ENCODE measurements around the gene FGF14.
A peak's percentile ranks its signal among the peaks of the same experiment; 100 is the strongest.

The FGF14 gene

DNA sequence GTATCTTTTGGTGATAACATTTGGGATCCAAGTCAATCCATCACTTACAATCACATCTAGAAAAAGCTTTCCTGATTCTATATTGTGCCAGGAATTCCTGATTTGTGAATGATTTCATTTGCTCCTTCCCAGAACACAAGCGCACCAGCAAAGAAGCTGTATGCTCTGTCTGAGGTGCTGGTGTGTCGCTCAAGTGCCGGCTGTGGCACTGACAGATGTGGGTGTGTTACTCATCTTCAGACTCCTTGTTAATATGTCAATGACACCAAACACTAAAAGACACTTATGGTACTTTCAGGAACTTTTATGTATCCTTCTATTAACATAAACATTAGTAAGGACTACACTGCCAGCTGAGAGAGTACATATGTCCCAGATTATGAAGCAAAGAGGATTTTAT is 520.3 kb downstream of the FGF14 start:
- Histone ChIP-seq H3F3A (ENCODE audit: control insufficient read depth, insufficient read depth) (no peaks in the 10 kb centered on the region), H3K27ac (ENCODE audit: low read depth, low read length) (no peak overlapping the region; the same call in 1 of the 2 replicates), H3K4me2 (ENCODE audit: low read length) (peak overlapping the region; percentile 60; the same call in 1 of the 2 replicates), H3K4me1 (ENCODE audit: control insufficient read depth, low read length) (peaks cover 84% of the 10 kb centered on the region), H3K79me2 (ENCODE audit: control insufficient read depth, low read length) (no peaks in the 10 kb centered on the region), H3K9me3 (ENCODE audit: control insufficient read depth, insufficient read depth, low read length) (no peaks in the 10 kb centered on the region), H3K9me2 (replicated peaks; ENCODE audit: control insufficient read depth, low read length) (no peaks in the 10 kb centered on the region), H3K27me3 (ENCODE audit: control insufficient read depth, low read length) (no peaks in the 10 kb centered on the region), H4K20me1 (ENCODE audit: control insufficient read depth, insufficient read depth, low read depth, low read length) (no peaks in the 10 kb centered on the region), H3K36me3 (ENCODE audit: control insufficient read depth, low read length) (no peaks in the 10 kb centered on the region), H3K4me3 (ENCODE audit: low read length) (no peak overlapping the region)
- TF ChIP-seq, protein P1, sequence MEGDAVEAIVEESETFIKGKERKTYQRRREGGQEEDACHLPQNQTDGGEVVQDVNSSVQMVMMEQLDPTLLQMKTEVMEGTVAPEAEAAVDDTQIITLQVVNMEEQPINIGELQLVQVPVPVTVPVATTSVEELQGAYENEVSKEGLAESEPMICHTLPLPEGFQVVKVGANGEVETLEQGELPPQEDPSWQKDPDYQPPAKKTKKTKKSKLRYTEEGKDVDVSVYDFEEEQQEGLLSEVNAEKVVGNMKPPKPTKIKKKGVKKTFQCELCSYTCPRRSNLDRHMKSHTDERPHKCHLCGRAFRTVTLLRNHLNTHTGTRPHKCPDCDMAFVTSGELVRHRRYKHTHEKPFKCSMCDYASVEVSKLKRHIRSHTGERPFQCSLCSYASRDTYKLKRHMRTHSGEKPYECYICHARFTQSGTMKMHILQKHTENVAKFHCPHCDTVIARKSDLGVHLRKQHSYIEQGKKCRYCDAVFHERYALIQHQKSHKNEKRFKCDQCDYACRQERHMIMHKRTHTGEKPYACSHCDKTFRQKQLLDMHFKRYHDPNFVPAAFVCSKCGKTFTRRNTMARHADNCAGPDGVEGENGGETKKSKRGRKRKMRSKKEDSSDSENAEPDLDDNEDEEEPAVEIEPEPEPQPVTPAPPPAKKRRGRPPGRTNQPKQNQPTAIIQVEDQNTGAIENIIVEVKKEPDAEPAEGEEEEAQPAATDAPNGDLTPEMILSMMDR (IDR thresholded peaks at IDR 0.05; ENCODE audit: low read depth, low read length, poor library complexity, severe bottlenecking) = no peak
- TF ChIP-seq EZH2phosphoT487 (IDR thresholded peaks at IDR 0.05; ENCODE audit: borderline replicate concordance, low read length) = no peak

DNA sequence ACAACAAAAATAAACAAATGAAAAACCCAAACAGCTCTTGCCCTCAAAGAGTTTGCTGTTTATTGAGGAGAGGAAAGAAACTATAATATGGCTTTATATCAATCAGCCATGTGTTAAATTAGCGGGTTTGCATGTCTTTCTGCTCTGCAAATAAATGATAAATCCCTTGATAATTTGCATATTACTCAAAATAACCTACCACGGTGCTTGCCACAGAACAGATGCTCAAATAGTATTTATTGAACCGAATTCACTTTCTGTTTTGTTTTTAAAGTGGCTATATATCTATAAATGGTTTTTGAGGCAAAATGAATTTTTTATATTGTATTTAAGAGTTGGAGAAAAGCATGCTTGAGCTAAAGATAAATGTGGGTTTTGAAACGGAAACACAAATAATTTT is 521.3 kb downstream of the FGF14 start:
- TF ChIP-seq, protein P1 (IDR thresholded peaks at IDR 0.05; ENCODE audit: low read depth, low read length, poor library complexity, severe bottlenecking) = no peak
- TF ChIP-seq EZH2phosphoT487 (IDR thresholded peaks at IDR 0.05; ENCODE audit: borderline replicate concordance, low read length) = no peak
- Histone ChIP-seq H3K27me3 (ENCODE audit: control insufficient read depth, low read length) (no peaks in the 10 kb centered on the region), H3K9me2 (replicated peaks; ENCODE audit: control insufficient read depth, low read length) (no peaks in the 10 kb centered on the region), H3K9me3 (ENCODE audit: control insufficient read depth, insufficient read depth, low read length) (no peaks in the 10 kb centered on the region), H3K4me1 (ENCODE audit: control insufficient read depth, low read length) (peaks cover 81% of the 10 kb centered on the region), H3K79me2 (ENCODE audit: control insufficient read depth, low read length) (no peaks in the 10 kb centered on the region), H3K4me3 (ENCODE audit: low read length) (peak overlapping the region; percentile 51), H3F3A (ENCODE audit: control insufficient read depth, insufficient read depth) (no peaks in the 10 kb centered on the region), H4K20me1 (ENCODE audit: control insufficient read depth, insufficient read depth, low read depth, low read length) (no peaks in the 10 kb centered on the region), H3K27ac (ENCODE audit: low read depth, low read length) (peak overlapping the region; percentile 37), H3K4me2 (ENCODE audit: low read length) (peak overlapping the region; percentile 60), H3K36me3 (ENCODE audit: control insufficient read depth, low read length) (no peaks in the 10 kb centered on the region)

DNA sequence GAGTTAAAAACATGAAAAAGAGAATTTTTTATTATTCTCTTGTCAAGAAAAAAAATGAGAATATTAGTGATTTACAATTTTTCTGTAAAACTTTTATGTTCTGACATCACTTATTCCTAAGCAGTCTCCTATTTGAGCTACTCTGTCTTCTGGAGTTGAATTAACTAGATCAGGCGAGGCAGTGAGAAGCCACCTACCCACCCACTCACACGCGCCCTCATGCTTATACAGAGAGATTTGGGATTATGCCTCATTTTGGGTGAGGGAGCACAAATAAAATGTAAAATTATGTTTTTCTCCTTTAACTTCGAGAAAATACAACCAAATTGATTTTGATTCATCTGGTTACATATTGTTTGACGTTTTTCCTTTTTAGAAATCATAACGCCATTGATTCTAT is 524.9 kb downstream of the FGF14 start:
- H3K36me3 ChIP-seq (ENCODE audit: control insufficient read depth, low read length) = no peaks in the 10 kb centered on the region
- peaks cover 87% of the 10 kb centered on the region for H3K4me1 ChIP-seq (ENCODE audit: control insufficient read depth, low read length)
- no peak for TF ChIP-seq EZH2phosphoT487 (IDR thresholded peaks at IDR 0.05; ENCODE audit: borderline replicate concordance, low read length)
- TF ChIP-seq, protein P1 (IDR thresholded peaks at IDR 0.05; ENCODE audit: low read depth, low read length, poor library complexity, severe bottlenecking) = no peak
- no peaks in the 10 kb centered on the region for H3K27me3 ChIP-seq (ENCODE audit: control insufficient read depth, low read length)
- no peak overlapping the region for H3K4me2 ChIP-seq (ENCODE audit: low read length)
- H3K9me3 ChIP-seq (ENCODE audit: control insufficient read depth, insufficient read depth, low read length) = no peaks in the 10 kb centered on the region
- H4K20me1 ChIP-seq (ENCODE audit: control insufficient read depth, insufficient read depth, low read depth, low read length) = no peaks in the 10 kb centered on the region
- no peaks in the 10 kb centered on the region for H3F3A ChIP-seq (ENCODE audit: control insufficient read depth, insufficient read depth)
- H3K27ac ChIP-seq (ENCODE audit: low read depth, low read length) = no peak overlapping the region
- no peak overlapping the region for H3K4me3 ChIP-seq (ENCODE audit: low read length)
- H3K9me2 ChIP-seq (replicated peaks; ENCODE audit: control insufficient read depth, low read length) = no peaks in the 10 kb centered on the region
- no peaks in the 10 kb centered on the region for H3K79me2 ChIP-seq (ENCODE audit: control insufficient read depth, low read length)

Data from DOHH2 (cell line).